Right lobe of liver (tissue), 6 donors: ENCODE results near the gene HEXB. TPM values are rescaled to one million over a fixed set of nuclear protein-coding genes. Genes with fewer than 3 reads are reported as not detected.
"Not testable (repeated sequence)": the region's sequence is repeated elsewhere in the genome, so short reads cannot be mapped to it uniquely, and the experiment has no call there.

Source experiments
- ATAC-seq, 4 donors: fragments of 200-7000 bp; cut with Tn5 transposase; one replicate each; pipeline ENCODE4 v1.9.1; 2020; ENCODE audit warnings: mild to moderate bottlenecking in 4 of 4, moderate library complexity in 4 of 4
- DNase-seq, 3 donors: peaks; one replicate each; pipeline ENCODE4 v3.0.0-alpha.2; 2020
- H3K27ac ChIP-seq, 3 donors: fragments of 200-600 bp; one replicate each; pipeline ENCODE4 v1.8.0; 2022
- H3K27me3 ChIP-seq, 2 donors: fragments of 200-600 bp; one replicate each; pipeline ENCODE4 v1.8.0; 2022
- H3K36me3 ChIP-seq, 4 donors: fragments of 200-600 bp; sonication (generic) in 1 of 4; one replicate each; pipeline versions ENCODE4 v1.5.1 to v1.8.0; 2017 to 2022; ENCODE audit warnings: control low read depth in 1 of 4
- H3K4me1 ChIP-seq, 4 donors: fragments of 200-600 bp; sonication (generic) in 1 of 4; one replicate each; pipeline versions ENCODE4 v1.5.1 to v1.8.0; 2017 to 2022; ENCODE audit warnings: control low read depth in 1 of 4
- H3K4me3 ChIP-seq, 3 donors: fragments of 200-600 bp; one replicate each; pipeline ENCODE4 v1.8.0; 2022
- H3K9me3 ChIP-seq, 4 donors: fragments of 200-600 bp; sonication (generic) in 1 of 4; one replicate each; pipeline versions ENCODE4 v1.5.1 to v1.8.0; 2017 to 2022; ENCODE audit warnings: control low read depth in 1 of 4
- POLR2A ChIP-seq: fragments of 450-650 bp; IDR thresholded peaks from one replicate; pipeline ENCODE4 v1.6.1; 2017; ENCODE audit warnings: antibody characterized with exemption, mild to moderate bottlenecking
- WGBS: methylation state at CpG from one replicate; pipeline ENCODE4 v1.1.6; 2018; ENCODE audit warnings: low coverage, low lambda C conversion rate; ENCODE audit not compliant: insufficient coverage; ENCODE audit errors: missing lambda C conversion rate; 5-methylcytosine and 5-hydroxymethylcytosine counted together
- intact Hi-C, 2 donors: fragments of 100-400 bp; cut with DNase I; formaldehyde crosslinking; loops; one replicate each; pipeline versions ENCODE4 v1.11.2 to v1.14.1; 2022
- total RNA-seq, 6 experiments: library from RNA; depleted of rRNA in 2 of 6; stranded (reverse); fragments of >200 nt in 2 of 6; fragmentation: NEBNext Ultra II Directional in 3 of 6; extraction: Animal tissue kit (Norgen Biotek cat#: 25700) in 3 of 6; gene quantifications; one replicate each; pipeline versions ENCODE4 v1.1.0 to v1.2.4, GENCODE V29; 2016 to 2023
- TF ChIP-seq, protein P1 (sequence below), 4 donors: fragments of 200-600 bp in 3 of 4; fragments of 450-650 bp in 1 of 4; IDR thresholded peaks; one replicate each; pipeline versions ENCODE4 v1.5.1 to v1.8.0; 2016 to 2022; ENCODE audit warnings: antibody characterized with exemption in 4 of 4, mild to moderate bottlenecking in 2 of 4
- donor health status: DM: no; HTN: yes; CAD: no.
- donor health status: DM: no; HTN: no; CAD: no.
- donor health status: DM: no; HTN: no; CAD: no.
- donor health status: DM: no; HTN: yes; CAD: no.
- donor health status: DM: no; HTN: yes; CAD: no.

The HEXB gene
- total RNA-seq, 6 experiments from 2014 or later = 67.8 to 174 (median 121) TPM

DNA sequence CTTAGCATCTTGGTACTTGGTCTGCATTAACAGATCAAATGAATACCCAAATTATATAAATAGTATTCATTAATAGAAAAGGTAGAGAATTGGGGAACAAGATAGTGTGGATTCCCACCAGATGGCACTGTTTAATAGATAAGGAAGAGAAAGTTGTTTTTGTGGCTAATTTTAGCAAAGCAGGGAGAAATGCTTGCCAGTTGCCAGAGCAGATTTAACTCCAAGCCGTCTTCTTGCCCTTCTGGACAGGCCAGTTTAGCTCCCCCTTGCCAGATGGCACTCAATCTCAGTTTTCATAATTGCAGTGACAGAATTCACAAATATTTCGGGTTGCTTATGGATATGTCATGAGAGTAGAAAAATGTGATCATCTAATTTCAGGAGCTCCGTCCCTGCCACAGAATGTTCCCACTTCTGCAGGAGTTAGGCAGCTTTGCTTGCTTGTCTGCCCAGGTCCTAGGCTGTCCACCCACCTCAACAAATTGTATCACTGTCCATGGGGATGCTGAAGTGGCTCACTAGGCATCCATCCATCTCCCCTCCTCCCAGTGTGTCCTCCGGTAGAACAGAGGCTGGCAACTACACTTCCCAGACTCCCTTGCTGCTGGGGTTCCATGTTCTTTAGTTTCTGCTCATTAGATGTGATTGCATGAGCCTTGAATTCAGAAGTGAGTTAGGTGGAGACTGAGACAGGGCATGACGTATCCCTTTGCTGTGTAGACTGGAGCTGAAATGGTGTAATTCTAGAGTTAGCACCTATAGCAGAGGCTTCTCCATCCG is 11.8 kb upstream of the HEXB start:
- WGBS = 38% methylated on average over 5 of the region's 6 CpGs
- intact Hi-C loops = no loop called here
- no peak for TF ChIP-seq POLR2A
- TF ChIP-seq, protein P1, sequence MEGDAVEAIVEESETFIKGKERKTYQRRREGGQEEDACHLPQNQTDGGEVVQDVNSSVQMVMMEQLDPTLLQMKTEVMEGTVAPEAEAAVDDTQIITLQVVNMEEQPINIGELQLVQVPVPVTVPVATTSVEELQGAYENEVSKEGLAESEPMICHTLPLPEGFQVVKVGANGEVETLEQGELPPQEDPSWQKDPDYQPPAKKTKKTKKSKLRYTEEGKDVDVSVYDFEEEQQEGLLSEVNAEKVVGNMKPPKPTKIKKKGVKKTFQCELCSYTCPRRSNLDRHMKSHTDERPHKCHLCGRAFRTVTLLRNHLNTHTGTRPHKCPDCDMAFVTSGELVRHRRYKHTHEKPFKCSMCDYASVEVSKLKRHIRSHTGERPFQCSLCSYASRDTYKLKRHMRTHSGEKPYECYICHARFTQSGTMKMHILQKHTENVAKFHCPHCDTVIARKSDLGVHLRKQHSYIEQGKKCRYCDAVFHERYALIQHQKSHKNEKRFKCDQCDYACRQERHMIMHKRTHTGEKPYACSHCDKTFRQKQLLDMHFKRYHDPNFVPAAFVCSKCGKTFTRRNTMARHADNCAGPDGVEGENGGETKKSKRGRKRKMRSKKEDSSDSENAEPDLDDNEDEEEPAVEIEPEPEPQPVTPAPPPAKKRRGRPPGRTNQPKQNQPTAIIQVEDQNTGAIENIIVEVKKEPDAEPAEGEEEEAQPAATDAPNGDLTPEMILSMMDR (IDR thresholded peaks at IDR 0.05) = peak; percentile 52 to 60 (median 58)

DNA sequence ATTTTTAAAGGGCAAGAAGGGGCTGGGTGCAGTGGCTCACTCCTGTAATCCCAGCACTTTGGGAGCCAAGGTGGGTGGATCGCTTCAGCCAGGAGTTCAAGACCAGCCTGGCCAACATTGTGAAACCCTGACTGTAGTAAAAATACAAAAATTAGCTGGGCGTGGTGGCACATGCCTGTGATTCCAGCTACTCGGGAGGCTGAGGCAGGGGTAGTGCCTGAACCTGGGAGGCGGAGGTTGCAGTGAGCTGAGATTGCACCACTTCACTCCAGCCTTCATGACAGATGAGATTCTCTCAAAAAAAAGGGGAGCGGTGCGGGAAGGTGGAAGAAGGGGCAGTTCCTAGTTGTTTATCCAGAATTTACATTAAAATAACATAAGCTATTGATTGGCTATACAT is 8.6 kb upstream of the HEXB start:
- H3K36me3 ChIP-seq, H3K4me1 ChIP-seq, H3K27ac ChIP-seq, DNase-seq, intact Hi-C loops, H3K9me3 ChIP-seq, ATAC-seq, H3K27me3 ChIP-seq, H3K4me3 ChIP-seq: not testable (repeated sequence)
- 92% methylated on average over 5 of the region's 6 CpGs for WGBS

More for the DNA sequence above, 11.8 kb upstream of the HEXB start:
- no peak overlapping the region for H3K27ac ChIP-seq
- peaks cover 0 to 4% (median 0%) of the 10 kb centered on the region in 4 donors for H3K4me1 ChIP-seq
- H3K36me3 ChIP-seq = no peaks in the 10 kb centered on the region
- DNase-seq = no peak
- no peaks in the 10 kb centered on the region for H3K27me3 ChIP-seq
- H3K4me3 ChIP-seq = no peak overlapping the region
- ATAC-seq = peak; percentile 84 to 94 (median 86)
- no peaks in the 10 kb centered on the region for H3K9me3 ChIP-seq

DNA sequence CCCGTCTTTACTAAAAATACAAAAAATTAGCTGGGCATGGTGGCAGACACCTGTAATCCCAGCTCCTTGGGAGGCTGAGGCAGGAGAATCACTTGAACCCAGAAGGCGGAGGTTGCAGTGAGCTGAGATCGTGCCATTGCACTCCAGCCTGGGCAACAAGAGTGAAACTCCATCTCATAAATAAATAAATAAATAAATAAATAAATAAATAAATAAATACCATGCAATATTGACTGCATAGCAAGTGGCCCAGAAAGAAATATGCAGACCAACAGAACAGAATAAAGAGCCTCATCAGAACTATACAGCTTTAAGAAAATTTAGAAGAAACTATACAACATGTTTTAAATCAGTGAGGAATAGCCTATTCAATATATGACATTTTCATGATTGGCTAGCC is 6.9 kb upstream of the HEXB start:
- ATAC-seq, H3K9me3 ChIP-seq, H3K27me3 ChIP-seq, intact Hi-C loops, H3K4me1 ChIP-seq, H3K27ac ChIP-seq, H3K36me3 ChIP-seq, H3K4me3 ChIP-seq, DNase-seq: not testable (repeated sequence)
- WGBS = 50% methylated on average over 2 of the region's 3 CpGs

DNA sequence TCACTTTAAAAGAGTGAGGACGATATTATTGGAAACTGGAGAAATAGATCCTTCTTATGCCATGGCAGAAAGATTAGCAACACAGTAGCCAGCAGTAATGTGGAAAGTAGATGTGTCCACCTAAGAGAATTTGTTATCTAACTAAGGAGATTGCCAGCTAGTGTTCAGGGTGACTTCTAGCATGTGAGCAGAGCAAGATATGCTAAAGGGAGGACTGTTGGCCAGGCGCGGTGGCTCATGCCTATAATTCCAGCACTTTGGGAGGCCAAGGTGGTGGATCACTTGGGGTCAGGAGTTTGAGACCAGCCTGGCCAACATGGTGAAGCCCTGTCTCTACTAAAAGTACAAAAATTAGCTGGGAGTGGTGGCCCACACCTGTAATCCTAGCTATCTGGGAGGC is 5.7 kb upstream of the HEXB start:
- H3K27me3 ChIP-seq, H3K27ac ChIP-seq, DNase-seq, H3K4me1 ChIP-seq, ATAC-seq, H3K36me3 ChIP-seq, intact Hi-C loops, H3K4me3 ChIP-seq, H3K9me3 ChIP-seq: not testable (repeated sequence)
- WGBS = 78% methylated on average over 1 of the region's 3 CpGs

DNA sequence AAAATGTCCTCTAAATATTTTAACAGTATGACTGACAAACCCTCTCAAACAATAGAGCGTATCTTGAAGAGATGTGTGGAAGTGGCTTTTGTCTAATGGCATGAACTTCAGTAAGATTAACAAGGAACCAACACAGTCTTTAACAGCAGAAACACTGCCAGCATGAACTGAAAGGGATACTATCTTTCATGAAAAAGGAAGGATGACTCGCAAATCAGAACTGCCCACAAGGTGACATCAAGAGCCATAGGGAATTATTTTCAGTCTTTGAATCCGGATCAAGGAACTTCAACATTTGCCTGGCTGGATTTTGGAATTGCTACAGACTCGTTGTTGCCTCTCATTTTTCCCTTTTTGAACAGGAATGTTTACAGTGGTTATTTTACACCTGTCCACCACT is 5.1 kb upstream of the HEXB start:
- H3K4me1 ChIP-seq = no peaks in the 10 kb centered on the region
- ATAC-seq = no peak

More for the DNA sequence above, 5.1 kb upstream of the HEXB start:
- intact Hi-C loops = no loop called here
- H3K9me3 ChIP-seq = no peaks in the 10 kb centered on the region
- H3K4me3 ChIP-seq = no peak overlapping the region
- no peaks in the 10 kb centered on the region for H3K36me3 ChIP-seq
- TF ChIP-seq, protein P1 (IDR thresholded peaks at IDR 0.05) = no peak
- TF ChIP-seq POLR2A = no peak
- H3K27me3 ChIP-seq = no peaks in the 10 kb centered on the region
- WGBS = 65% methylated on average over 4 of the region's 4 CpGs
- H3K27ac ChIP-seq = no peak overlapping the region
- DNase-seq = no peak
